HepG2 (cell line): ENCODE data around the gene CD48. TPM values are rescaled to one million over a fixed set of nuclear protein-coding genes. Genes with fewer than 3 reads are reported as not detected.

ENCODE experiments used
- ATAC-seq: fragments of 200-7000 bp; cut with Tn5 transposase; 3 replicates; pipeline ENCODE4 v1.9.1; 2020; ENCODE audit warnings: mild to moderate bottlenecking, moderate library complexity
- BruUV-seq: library from RNA; stranded (reverse); fragments of 400-500 nt; replicated peaks from 2 replicates; lab custom pipeline; 2021; lab: Mats Ljungman, UMichigan
- CTCF ChIA-PET: fragments of 300-600 bp; formaldehyde crosslinking; extraction: SDS; loops from one replicate; lab custom pipeline; 2021; ENCODE audit warnings: low total read pairs, inconsistent platforms, low intra/inter-chr PET ratio; lab: Yijun Ruan, JAX
- POLR2A ChIA-PET: fragments of 350-600 bp; sonication (Branson Sonifier 250); formaldehyde crosslinking; loops from one replicate; lab custom pipeline; 2020; ENCODE audit warnings: antibody characterized with exemption, inconsistent platforms; lab: Yijun Ruan, JAX
- DNase-seq: peaks from one replicate; pipeline ENCODE4 v3.0.0-alpha.2; 2015; ENCODE audit warnings: low spot score
- FAIRE-seq: peaks from 3 replicates; lab custom pipeline; 2011; peaks lifted over from hg19 to GRCh38; lab: Jason Lieb, UNC
- H2AFZ ChIP-seq: one replicate; pipeline ENCODE4 v1.6.1; 2011; ENCODE audit warnings: low read length, inconsistent platforms
- H3K27ac ChIP-seq: fragments of 300-600 bp; 3 replicates; pipeline ENCODE4 v1.8.0; 2011; ENCODE audit warnings: mixed run types, mild to moderate bottlenecking, mixed read lengths, low read length, inconsistent platforms; ENCODE audit not compliant: insufficient read depth; ENCODE audit errors: extremely low read length
- H3K27me3 ChIP-seq, 2 experiments: fragments of 200-600 bp in 1 of 2; 2 replicates in 1 of 2; 3 replicates in 1 of 2; pipeline versions ENCODE4 v1.6.0 to v1.8.0; 2011; ENCODE audit warnings: low read length in 2 of 2, mild to moderate bottlenecking in 2 of 2, moderate library complexity in 2 of 2, inconsistent platforms in 1 of 2; ENCODE audit not compliant: insufficient read depth in 2 of 2, control insufficient read depth in 1 of 2
- H3K36me3 ChIP-seq, 2 experiments: fragments of 200-600 bp in 1 of 2; replicated peaks in 1 of 2; 2 replicates in 1 of 2; 3 replicates in 1 of 2; pipeline versions ENCODE4 v1.5.1 to v1.8.0; 2011; ENCODE audit warnings: low read length in 2 of 2, inconsistent platforms in 1 of 2; ENCODE audit not compliant: insufficient read depth in 2 of 2, control insufficient read depth in 1 of 2
- H3K4me1 ChIP-seq: 2 replicates; pipeline ENCODE4 v1.5.1; 2012; ENCODE audit warnings: low read length, inconsistent platforms; ENCODE audit not compliant: insufficient read depth
- H3K4me2 ChIP-seq: 2 replicates; pipeline ENCODE4 v1.6.0; 2011; ENCODE audit warnings: low read depth, low read length, inconsistent platforms
- H3K4me3 ChIP-seq, 3 experiments: fragments of 200-600 bp in 1 of 3; sonication (generic), shearing (Covaris generic) in 1 of 3; replicated peaks in 1 of 3; 2 replicates each; pipeline ENCODE4 v1.5.1; 2011 to 2016; ENCODE audit warnings: low read length in 3 of 3, inconsistent platforms in 2 of 3, low read depth in 2 of 3, mild to moderate bottlenecking in 2 of 3, control low read depth in 1 of 3, mixed read lengths in 1 of 3; ENCODE audit not compliant: insufficient read depth in 1 of 3
- H3K79me2 ChIP-seq: one replicate; pipeline ENCODE4 v1.6.1; 2011; ENCODE audit warnings: low read length, inconsistent platforms; ENCODE audit not compliant: insufficient read depth
- H3K9ac ChIP-seq: 2 replicates; pipeline ENCODE4 v1.6.0; 2011; ENCODE audit warnings: mild to moderate bottlenecking, low read depth, low read length, inconsistent platforms; ENCODE audit not compliant: insufficient read depth
- H3K9me3 ChIP-seq: 2 replicates; pipeline ENCODE4 v1.5.1; 2012; ENCODE audit warnings: mild to moderate bottlenecking, low read length
- H4K20me1 ChIP-seq: 2 replicates; pipeline ENCODE4 v1.6.0; 2011; ENCODE audit warnings: inconsistent platforms, mild to moderate bottlenecking, low read length, moderate library complexity; ENCODE audit not compliant: insufficient read depth
- AKNA ChIP-seq: sonication (generic); formaldehyde crosslinking; IDR thresholded peaks from 2 replicates; pipeline ENCODE4 v1.4.0; 2020; ENCODE audit warnings: missing genetic modification reagents, borderline replicate concordance
- MAX ChIP-seq: IDR thresholded peaks from 2 replicates; pipeline ENCODE4 v1.6.1; 2012; ENCODE audit warnings: inconsistent platforms
- MED13 ChIP-seq: sonication (generic); formaldehyde crosslinking; IDR thresholded peaks from 2 replicates; pipeline ENCODE4 v1.5.0; 2020; ENCODE audit warnings: missing genetic modification reagents
- NCOA2 ChIP-seq: sonication (generic); formaldehyde crosslinking; IDR thresholded peaks from 2 replicates; pipeline ENCODE4 v1.8.0; 2022; ENCODE audit warnings: inconsistent platforms
- PPARG ChIP-seq: conservative IDR thresholded peaks from 2 replicates; pipeline ENCODE4 v1.6.1; 2016; ENCODE audit warnings: missing biosample characterization, missing genetic modification reagents
- PRDM10 ChIP-seq: sonication (generic); formaldehyde crosslinking; IDR thresholded peaks from 2 replicates; pipeline ENCODE4 v1.4.0; 2020; ENCODE audit warnings: low read depth, missing genetic modification reagents
- SNAI1 ChIP-seq: sonication (generic); formaldehyde crosslinking; IDR thresholded peaks from 2 replicates; pipeline ENCODE4 v1.5.0; 2020; ENCODE audit warnings: mild to moderate bottlenecking, missing genetic modification reagents, borderline replicate concordance
- SP2 ChIP-seq: sonication (generic); formaldehyde crosslinking; IDR thresholded peaks from 2 replicates; pipeline ENCODE4 v1.5.1; 2020; ENCODE audit warnings: mild to moderate bottlenecking, missing genetic modification reagents
- ZFAT ChIP-seq: sonication (generic); formaldehyde crosslinking; conservative IDR thresholded peaks from 2 replicates; pipeline ENCODE4 v1.8.1; 2023; ENCODE audit warnings: missing genetic modification reagents, inconsistent platforms
- ZNF546 ChIP-seq: sonication (generic); formaldehyde crosslinking; conservative IDR thresholded peaks from 2 replicates; pipeline ENCODE4 v1.8.1; 2023; ENCODE audit warnings: mild to moderate bottlenecking, missing genetic modification reagents
- ZNF609 ChIP-seq: sonication (generic); formaldehyde crosslinking; IDR thresholded peaks from 2 replicates; pipeline ENCODE4 v1.4.0; 2020; ENCODE audit warnings: mild to moderate bottlenecking, missing genetic modification reagents, borderline replicate concordance
- ZNF614 ChIP-seq: IDR thresholded peaks from 2 replicates; pipeline ENCODE4 v1.6.1; 2018; ENCODE audit warnings: missing biosample characterization, missing genetic modification reagents, inconsistent platforms, borderline replicate concordance
- WGBS: methylation state at CpG from one replicate; pipeline ENCODE4 v1.1.6; 2017; ENCODE audit warnings: low lambda C conversion rate; 5-methylcytosine and 5-hydroxymethylcytosine counted together
- in situ Hi-C: cut with HindIII; loops from 2 replicates; pipeline ENCODE4 v1.10.0; 2017; ENCODE audit warnings: low pct_unique_long_range_greater_than_20kb; ENCODE audit not compliant: extremely low pct_ligation_motif_present
- intact Hi-C: fragments of 100-400 bp; cut with micrococcal nuclease; formaldehyde crosslinking; loops from one replicate; pipeline ENCODE4 v1.10.0; 2022; ENCODE audit not compliant: unreplicated experiment
- polyA plus RNA-seq, 8 experiments: library from polyadenylated mRNA; depleted of rRNA in 3 of 8; stranded (reverse) in 7 of 8; unstranded in 1 of 8; fragments of >200 nt; fragmentation: Illumina TruSeq in 4 of 8; extraction: Trizol in 4 of 8; gene quantifications; 2 replicates each; pipeline versions ENCODE4 v1.2.1 to v1.2.3, GENCODE V29; 2011 to 2016; ENCODE audit warnings: low read depth in 4 of 8, missing spikeins in 1 of 8, mixed read lengths in 1 of 8; ENCODE audit not compliant: insufficient read depth in 1 of 8
- total RNA-seq, 5 experiments: library from RNA; depleted of rRNA; stranded (reverse); fragments of >200 nt; fragmentation: Illumina TruSeq; extraction: Trizol; gene quantifications; 2 replicates each; pipeline ENCODE4 v1.2.3, GENCODE V29; 2016; ENCODE audit warnings: low read depth in 1 of 5

The CD48 gene
- total and polyA plus RNA-seq, 2 of the 13 experiments (the other 11 are each of a cell fraction or from before 2014, with no cell fraction given), result not detected

GRCh38 chr1:160758521-160758920 lies 46.9 kb upstream of the CD48 start:
- POLR2A ChIA-PET, result no interaction called here
- Histone ChIP-seq H3K9ac (no peak overlapping the region), H3K9me3 (no peaks in the 10 kb centered on the region), H3K27ac (no peak overlapping the region), H3K36me3 (no peaks in the 10 kb centered on the region), H3K27me3 (no peaks in the 10 kb centered on the region), H3K79me2 (no peaks in the 10 kb centered on the region), H4K20me1 (no peaks in the 10 kb centered on the region), H3K4me1 (no peaks in the 10 kb centered on the region), H2AFZ (no peak overlapping the region), H3K4me2 (no peak overlapping the region), H3K4me3 (no peak overlapping the region)
- in situ Hi-C loops, result no loop called here
- CTCF ChIA-PET, result no interaction called here
- no peak for ATAC-seq
- DNase-seq, result no peak
- WGBS, result 65% methylated on average over 2 of the region's 2 CpGs
- intact Hi-C loops, result no loop called here
- FAIRE-seq, result no peak
- no TSS peak for BruUV-seq
- no peak for TF ChIP-seq PPARG (CRISPR knock-in tag)
- no peak for TF ChIP-seq AKNA (CRISPR knock-in tag)
- no peak for TF ChIP-seq ZFAT (CRISPR knock-in tag)
- no peak for TF ChIP-seq ZNF614 (CRISPR knock-in tag)
- TF ChIP-seq MED13 (CRISPR knock-in tag), result no peak
- no peak for TF ChIP-seq SNAI1 (CRISPR knock-in tag)
- TF ChIP-seq NCOA2 (CRISPR knock-in tag), result no peak
- no peak for TF ChIP-seq ZNF609 (CRISPR knock-in tag)
- no peak for TF ChIP-seq MAX
- no peak for TF ChIP-seq ZNF546 (CRISPR knock-in tag)
- TF ChIP-seq SP2 (CRISPR knock-in tag), result no peak
- TF ChIP-seq PRDM10, result no peak
